ENCODE results near the gene CIBAR2. TPM values are rescaled to one million over a fixed set of nuclear protein-coding genes. Genes with fewer than 3 reads are reported as not detected.

CIBAR2 gene
- total and polyA plus RNA-seq, 10 of the 15 experiments (the other 5 are each of a cell fraction or from before 2014, with no cell fraction given): 0.05 to 0.16 (median 0.07) TPM; not detected in 7

GRCh38 chr16:85151603-85152413 is 39.5 kb upstream of the CIBAR2 start (continued):
- TF ChIP-seq RAD21 (IDR thresholded peaks at IDR 0.05; ENCODE audit: insufficient read depth, low read depth, low read length): no peak
- no peak for TF ChIP-seq BMI1 (IDR thresholded peaks at IDR 0.05; ENCODE audit: borderline replicate concordance)
- TF ChIP-seq TBL1XR1 (IDR thresholded peaks at IDR 0.05; ENCODE audit: low read depth, low read length): no peak
- no peak for TF ChIP-seq KDM1A (IDR thresholded peaks at IDR 0.05; ENCODE audit: borderline replicate concordance)
- peak; percentile 42; the same call in 1 of the 2 replicates for TF ChIP-seq PAX5 (IDR thresholded peaks at IDR 0.05; ENCODE audit: borderline replicate concordance, low read depth, low read length)
- TF ChIP-seq NRF1 (conservative IDR thresholded peaks at IDR 0.05; ENCODE audit: low read depth, low read length): no peak
- TF ChIP-seq RELA (IDR thresholded peaks at IDR 0.05; ENCODE audit: borderline replicate concordance, partially characterized antibody): peak; percentile 15
- TF ChIP-seq CBX3 (IDR thresholded peaks at IDR 0.05; ENCODE audit: borderline replicate concordance, low read depth): no peak
- no peak for TF ChIP-seq BCLAF1 (IDR thresholded peaks at IDR 0.05)
- TF ChIP-seq ASH2L (IDR thresholded peaks at IDR 0.05; ENCODE audit: borderline replicate concordance, low read depth): no peak
- TF ChIP-seq STAT1 (conservative IDR thresholded peaks at IDR 0.05): no peak
- TF ChIP-seq PKNOX1 (IDR thresholded peaks at IDR 0.05): no peak
- no peak for TF ChIP-seq POU2F2 (IDR thresholded peaks at IDR 0.05; ENCODE audit: borderline replicate concordance, low read depth, low read length)
- TF ChIP-seq ZNF622 (IDR thresholded peaks at IDR 0.05): no peak
- no peak for TF ChIP-seq ZBTB33 (IDR thresholded peaks at IDR 0.05)
- TF ChIP-seq IKZF1 (conservative IDR thresholded peaks at IDR 0.05): peak; percentile 44
- TF ChIP-seq DPF2 (IDR thresholded peaks at IDR 0.05): peak; percentile 50; the same call in 1 of the 2 replicates
- TF ChIP-seq JUND (IDR thresholded peaks at IDR 0.05; ENCODE audit: low read depth, low read length): peak; percentile 31; the same call in 1 of the 2 replicates
- TF ChIP-seq RB1 (IDR thresholded peaks at IDR 0.05; ENCODE audit: borderline replicate concordance): no peak
- no peak for TF ChIP-seq SP1 (IDR thresholded peaks at IDR 0.05; ENCODE audit: low read depth, low read length)
- no peak for TF ChIP-seq RCOR1 (conservative IDR thresholded peaks at IDR 0.05; ENCODE audit: low read depth, low read length)
- TF ChIP-seq ZZZ3 (IDR thresholded peaks at IDR 0.05; ENCODE audit: control insufficient read depth, insufficient read length, low read depth): no peak
- TF ChIP-seq ATF7 (IDR thresholded peaks at IDR 0.05; ENCODE audit: low read depth): no peak
- no peak for TF ChIP-seq IRF5 (IDR thresholded peaks at IDR 0.05; ENCODE audit: borderline replicate concordance)
- TF ChIP-seq HDAC6 (IDR thresholded peaks at IDR 0.05; ENCODE audit: unreplicated experiment): no peak
